Esophagus squamous epithelium (tissue), 4 donors: ENCODE data around the gene TRABD2A.

Experiments
- CTCF ChIP-seq, 6 experiments: fragments of 450-650 bp in 4 of 6; fragments of 200-600 bp in 2 of 6; sonication (generic) in 2 of 6; IDR thresholded peaks; one replicate each; pipeline ENCODE4 v1.5.1; 2016 to 2019; ENCODE audit warnings: antibody characterized with exemption in 6 of 6, mild to moderate bottlenecking in 4 of 6, moderate library complexity in 4 of 6
- POLR2A ChIP-seq, 4 donors: fragments of 450-650 bp; IDR thresholded peaks; one replicate each; pipeline ENCODE4 v1.6.1; 2017; ENCODE audit warnings: antibody characterized with exemption in 4 of 4, mild to moderate bottlenecking in 4 of 4, moderate library complexity in 3 of 4

GRCh38 chr2:84914334-84914733 lies 33.5 kb upstream of the TRABD2A start:
- TF ChIP-seq POLR2A (IDR thresholded peaks at IDR 0.05) (no peak), CTCF (IDR thresholded peaks at IDR 0.05) (no peak)
